GM12873 (cell line): ENCODE results near the gene IGSF9.

Experiments
- TF ChIP-seq, protein P1 (sequence below): IDR thresholded peaks from 2 replicates; pipeline ENCODE4 v1.5.1; 2012; ENCODE audit warnings: low read depth, mild to moderate bottlenecking, moderate library complexity, low read length, control low read depth; ENCODE audit not compliant: insufficient read depth; ENCODE audit errors: missing control alignments

The IGSF9 gene

DNA sequence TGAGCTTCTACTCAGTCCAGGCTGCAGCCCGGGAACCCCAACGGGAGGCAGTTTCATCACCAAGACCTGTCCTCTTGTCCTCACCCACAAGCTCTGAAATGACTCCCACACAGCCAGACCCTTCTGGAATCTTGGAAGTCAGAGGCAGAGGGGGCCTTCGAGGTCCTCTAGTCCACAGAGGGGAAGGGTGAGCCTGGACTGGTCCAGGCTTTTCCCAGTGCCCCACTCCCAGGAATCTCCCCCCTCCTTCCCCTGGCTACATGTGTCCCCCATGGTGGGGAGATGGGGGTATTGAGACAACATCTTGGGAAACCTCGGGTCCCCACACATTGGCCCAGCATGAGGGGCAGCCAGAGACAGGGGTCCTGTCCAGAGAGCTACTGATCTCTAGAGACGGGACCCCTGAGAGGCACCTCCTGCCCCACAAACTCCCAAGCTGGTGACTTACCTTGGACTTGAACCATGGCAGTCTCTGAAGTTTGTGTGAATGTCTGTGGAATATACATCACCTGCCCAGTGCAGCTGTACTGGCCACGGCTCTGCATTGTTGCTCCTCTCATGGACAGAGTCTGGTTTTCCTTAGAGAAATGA, 28.0 kb upstream of the IGSF9 start:
- TF ChIP-seq, protein P1, sequence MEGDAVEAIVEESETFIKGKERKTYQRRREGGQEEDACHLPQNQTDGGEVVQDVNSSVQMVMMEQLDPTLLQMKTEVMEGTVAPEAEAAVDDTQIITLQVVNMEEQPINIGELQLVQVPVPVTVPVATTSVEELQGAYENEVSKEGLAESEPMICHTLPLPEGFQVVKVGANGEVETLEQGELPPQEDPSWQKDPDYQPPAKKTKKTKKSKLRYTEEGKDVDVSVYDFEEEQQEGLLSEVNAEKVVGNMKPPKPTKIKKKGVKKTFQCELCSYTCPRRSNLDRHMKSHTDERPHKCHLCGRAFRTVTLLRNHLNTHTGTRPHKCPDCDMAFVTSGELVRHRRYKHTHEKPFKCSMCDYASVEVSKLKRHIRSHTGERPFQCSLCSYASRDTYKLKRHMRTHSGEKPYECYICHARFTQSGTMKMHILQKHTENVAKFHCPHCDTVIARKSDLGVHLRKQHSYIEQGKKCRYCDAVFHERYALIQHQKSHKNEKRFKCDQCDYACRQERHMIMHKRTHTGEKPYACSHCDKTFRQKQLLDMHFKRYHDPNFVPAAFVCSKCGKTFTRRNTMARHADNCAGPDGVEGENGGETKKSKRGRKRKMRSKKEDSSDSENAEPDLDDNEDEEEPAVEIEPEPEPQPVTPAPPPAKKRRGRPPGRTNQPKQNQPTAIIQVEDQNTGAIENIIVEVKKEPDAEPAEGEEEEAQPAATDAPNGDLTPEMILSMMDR: no peak

DNA sequence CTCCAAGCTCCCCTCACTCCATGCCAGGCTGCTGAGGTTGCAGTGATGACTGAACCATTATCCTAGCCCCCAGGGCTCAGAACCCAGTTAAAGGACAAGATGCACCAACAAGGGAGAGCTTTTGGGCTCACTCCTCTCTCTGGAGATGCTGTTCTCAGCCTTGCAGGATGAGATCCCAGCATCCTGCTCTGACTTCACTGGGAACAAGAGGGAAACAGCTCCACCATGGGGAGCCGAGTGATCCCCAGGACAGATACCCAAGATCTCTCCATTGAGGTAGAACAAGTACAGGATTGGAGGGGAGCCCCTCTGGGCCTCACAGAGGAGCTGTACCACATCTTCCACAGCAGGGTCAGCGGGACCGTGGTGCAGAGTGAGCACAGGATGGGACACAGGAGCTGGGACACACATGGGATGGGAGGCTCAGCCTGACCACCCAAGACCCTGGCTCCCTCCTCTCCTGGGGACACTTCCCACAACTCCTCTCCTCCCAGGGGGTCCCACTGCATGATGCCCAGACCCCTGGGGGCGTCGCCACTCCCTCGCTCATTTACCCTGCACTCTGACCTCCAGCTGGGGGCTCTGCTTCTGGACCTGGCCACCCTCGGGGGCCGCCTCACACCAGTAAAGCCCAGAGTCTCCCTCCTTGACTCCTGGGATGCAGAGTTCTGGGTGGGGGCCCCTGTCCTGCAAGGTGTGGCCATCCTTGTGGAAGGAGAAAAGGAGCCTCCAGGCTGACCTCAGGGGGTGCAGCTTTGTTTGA, 27.2 kb upstream of the IGSF9 start:
- TF ChIP-seq, protein P1: no peak

DNA sequence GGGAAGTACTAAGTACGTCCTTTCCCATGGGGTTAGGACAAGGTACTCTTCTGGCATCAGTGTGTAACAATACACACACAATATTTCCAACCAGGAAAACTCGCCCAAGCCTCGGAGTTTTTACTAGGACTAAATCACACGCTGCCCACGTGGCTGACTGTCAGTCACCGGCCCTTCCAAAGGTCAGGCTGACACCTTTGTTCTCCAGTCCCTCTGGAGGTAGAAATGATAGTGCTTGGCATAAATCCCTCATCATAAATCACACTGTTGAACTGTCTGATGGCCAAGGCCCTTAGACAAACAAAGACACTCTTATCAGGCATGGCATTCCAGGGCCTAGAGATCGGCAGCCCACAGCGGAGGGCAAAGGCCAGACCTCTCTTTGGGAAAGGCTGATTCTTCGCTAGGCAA, 25.5 kb upstream of the IGSF9 start:
- TF ChIP-seq, protein P1: no peak

- TF ChIP-seq, protein P1: no peak
Observed at GRCh38 chr1:159968901-159969300, 23.5 kb upstream of the IGSF9 start.

GRCh38 chr1:159965263-159965662, 19.9 kb upstream of the IGSF9 start:
- TF ChIP-seq, protein P1: no peak

DNA sequence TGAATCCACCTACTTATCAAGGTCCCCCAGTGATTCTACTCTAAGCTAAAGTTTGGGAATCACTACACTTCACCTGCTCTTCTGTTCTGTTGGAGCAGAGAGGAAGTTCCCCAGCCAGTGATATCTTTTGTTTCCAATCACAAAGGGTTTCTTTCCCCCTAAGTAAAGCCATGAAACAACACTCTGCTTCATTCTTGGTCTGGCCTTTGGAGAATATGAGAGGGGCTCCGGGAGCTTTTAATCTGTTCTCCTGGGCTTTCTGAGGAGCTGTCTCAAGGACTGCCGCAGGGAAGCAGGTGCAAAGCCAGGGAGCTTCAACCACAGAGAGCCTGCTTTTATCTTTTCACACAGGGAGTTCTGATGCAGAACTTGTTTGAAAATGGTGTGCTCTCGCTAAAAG, 18.7 kb upstream of the IGSF9 start:
- TF ChIP-seq, protein P1: no peak

- TF ChIP-seq, protein P1: no peak
Observed at GRCh38 chr1:159962176-159962575, 16.8 kb upstream of the IGSF9 start.
